Activated CD4-positive, alpha-beta T cell treated with anti-CD3 and anti-CD28 coated beads, Interleukin-2, amount 50 U/mL, for 4 hours (primary cell): ENCODE data around the gene TMEM151B.
"Not testable (repeated sequence)": the region's sequence is repeated elsewhere in the genome, so short reads cannot be mapped to it uniquely, and the experiment has no call there.

ENCODE experiments used
- DNase-seq, 2 experiments: peaks; one replicate each; pipeline ENCODE4 v3.0.0-alpha.2; 2020

Gene TMEM151B

GRCh38 chr6:44309092-44309491 is 38.8 kb downstream of the TMEM151B start:
- no peak for DNase-seq

- no peak for DNase-seq
These were observed 39.4 kb downstream of the TMEM151B start for GRCh38 chr6:44309631-44310030.

- no peak for DNase-seq
These were observed 40.0 kb downstream of the TMEM151B start for GRCh38 chr6:44310241-44310640.

GRCh38 chr6:44311304-44311703 is 41.1 kb downstream of the TMEM151B start:
- DNase-seq = no peak

GRCh38 chr6:44311767-44312166 is 41.5 kb downstream of the TMEM151B start:
- DNase-seq = no peak

- peak; percentile 88 to 93 for DNase-seq
These were observed 42.9 kb downstream of the TMEM151B start, which contains the start of gene AARS2 for GRCh38 chr6:44312901-44313788. AARS2 (minus strand) TSS chr6:44313347; CDS start chr6:44313323, 24 bp downstream.

- not testable (repeated sequence) for DNase-seq
These were observed 44.4 kb downstream of the TMEM151B start for GRCh38 chr6:44314657-44315056.

- DNase-seq = no peak
These were observed 45.3 kb downstream of the TMEM151B start for GRCh38 chr6:44315516-44315915.

- DNase-seq = no peak
These were observed 45.7 kb downstream of the TMEM151B start for GRCh38 chr6:44315951-44316350.

GRCh38 chr6:44316481-44316880 is 46.2 kb downstream of the TMEM151B start:
- DNase-seq = no peak

GRCh38 chr6:44317136-44317631 is 46.9 kb downstream of the TMEM151B start:
- DNase-seq = not testable (repeated sequence)

- DNase-seq = no peak
These were observed 51.0 kb downstream of the TMEM151B start for GRCh38 chr6:44321210-44321609.

GRCh38 chr6:44327096-44327495 is 56.8 kb downstream of the TMEM151B start:
- no peak for DNase-seq

- DNase-seq = no peak
These were observed 57.5 kb downstream of the TMEM151B start for GRCh38 chr6:44327760-44328159.

GRCh38 chr6:44328203-44328602 is 58.0 kb downstream of the TMEM151B start:
- not testable (repeated sequence) for DNase-seq

- no peak for DNase-seq
These were observed 59.6 kb downstream of the TMEM151B start for GRCh38 chr6:44329858-44330257.

GRCh38 chr6:44332585-44332984 is 62.3 kb downstream of the TMEM151B start:
- DNase-seq = no peak

- no peak for DNase-seq
These were observed 63.1 kb downstream of the TMEM151B start for GRCh38 chr6:44333273-44333919.

GRCh38 chr6:44333942-44334341 is 63.7 kb downstream of the TMEM151B start:
- DNase-seq = no peak

GRCh38 chr6:44335631-44336030 is 65.4 kb downstream of the TMEM151B start:
- DNase-seq = no peak

- DNase-seq = peak; percentile 61 to 65
These were observed 68.2 kb downstream of the TMEM151B start for GRCh38 chr6:44338228-44339122.

GRCh38 chr6:44339301-44339700 is 69.1 kb downstream of the TMEM151B start:
- DNase-seq = no peak
